PC-9 (cell line): ENCODE results near the gene PFDN6. TPM values are rescaled to one million over a fixed set of nuclear protein-coding genes. Genes with fewer than 3 reads are reported as not detected.

Experiments
- BruUV-seq: library from RNA; stranded (reverse); fragments of 400-500 nt; replicated peaks from 2 replicates; lab custom pipeline; 2021; lab: Mats Ljungman, UMichigan
- CTCF ChIA-PET: fragments of 300-600 bp; sonication (Branson Sonifier 250); formaldehyde crosslinking; loops from one replicate; lab custom pipeline; 2022; ENCODE audit warnings: antibody characterized with exemption; lab: Charles Lee
- POLR2A ChIA-PET: fragments of 300-600 bp; sonication (Branson Sonifier 250); formaldehyde crosslinking; loops from one replicate; lab custom pipeline; 2022; ENCODE audit warnings: antibody characterized with exemption; ENCODE audit not compliant: unreplicated experiment; lab: Charles Lee
- DNase-seq, 2 experiments: peaks; one replicate each; pipeline versions ENCODE4 v3.0.0 to v3.0.0-alpha.2; 2015 to 2022; ENCODE audit warnings: mixed read lengths in 1 of 2
- H2AFZ ChIP-seq: fragments of 200-600 bp; sonication (generic); 2 replicates; pipeline ENCODE4 v1.8.1; 2017; ENCODE audit warnings: antibody characterized with exemption
- H3F3A ChIP-seq: fragments of 200-600 bp; sonication (generic); 2 replicates; pipeline ENCODE4 v1.8.1; 2017; ENCODE audit warnings: antibody characterized with exemption, mild to moderate bottlenecking, low read depth; ENCODE audit not compliant: insufficient read depth
- H3K27ac ChIP-seq: fragments of 200-600 bp; sonication (generic); 2 replicates; pipeline ENCODE4 v1.6.1; 2016; ENCODE audit warnings: mixed run types
- H3K27me3 ChIP-seq: fragments of 200-600 bp; sonication (generic); 2 replicates; pipeline ENCODE4 v1.6.1; 2016; ENCODE audit warnings: low read depth, mixed run types; ENCODE audit not compliant: insufficient read depth
- H3K36me3 ChIP-seq: fragments of 200-600 bp; sonication (generic); 2 replicates; pipeline ENCODE4 v1.6.1; 2016; ENCODE audit warnings: low read depth, mixed run types
- H3K4me1 ChIP-seq: fragments of 200-600 bp; sonication (generic); replicated peaks from 2 replicates; pipeline ENCODE4 v1.6.1; 2016; ENCODE audit warnings: mixed run types; ENCODE audit not compliant: insufficient read depth
- H3K4me2 ChIP-seq: fragments of 200-600 bp; sonication (generic); 2 replicates; pipeline ENCODE4 v1.6.1; 2017; ENCODE audit warnings: mixed run types
- H3K4me3 ChIP-seq: fragments of 200-600 bp; sonication (generic); 2 replicates; pipeline ENCODE4 v1.6.1; 2016; ENCODE audit warnings: mixed run types
- H3K79me2 ChIP-seq: fragments of 200-600 bp; sonication (generic); 2 replicates; pipeline ENCODE4 v1.6.1; 2017; ENCODE audit warnings: low read depth, mixed run types
- H3K9me2 ChIP-seq: fragments of 200-600 bp; sonication (generic); 2 replicates; pipeline ENCODE4 v1.8.1; 2017; ENCODE audit warnings: mild to moderate bottlenecking; ENCODE audit not compliant: insufficient read depth
- H3K9me3 ChIP-seq: fragments of 200-600 bp; sonication (generic); 2 replicates; pipeline ENCODE4 v1.8.1; 2016; ENCODE audit warnings: low read depth; ENCODE audit not compliant: insufficient read depth
- H4K20me1 ChIP-seq: fragments of 200-600 bp; sonication (generic); 2 replicates; pipeline ENCODE4 v1.8.1; 2017; ENCODE audit not compliant: insufficient read depth
- EZH2 ChIP-seq: fragments of 200-600 bp; sonication (generic); IDR thresholded peaks from 2 replicates; pipeline ENCODE4 v1.8.0; 2017; ENCODE audit warnings: antibody characterized with exemption, low read depth
- intact Hi-C: fragments of 100-400 bp; cut with micrococcal nuclease; formaldehyde crosslinking; loops from one replicate; pipeline ENCODE4 v1.10.0; 2022; ENCODE audit not compliant: unreplicated experiment
- total RNA-seq: library from RNA; stranded (reverse); gene quantifications from 2 replicates; pipeline ENCODE4 v1.2.3, GENCODE V29; 2021
- TF ChIP-seq, protein P1 (sequence below): fragments of 200-600 bp; sonication (generic); conservative IDR thresholded peaks from 2 replicates; pipeline ENCODE4 v1.6.1; 2017; ENCODE audit warnings: mixed run types, antibody characterized with exemption, mild to moderate bottlenecking, moderate library complexity

Gene PFDN6
- total RNA-seq, 1 experiment from 2014 or later, result 57.2 TPM

DNA sequence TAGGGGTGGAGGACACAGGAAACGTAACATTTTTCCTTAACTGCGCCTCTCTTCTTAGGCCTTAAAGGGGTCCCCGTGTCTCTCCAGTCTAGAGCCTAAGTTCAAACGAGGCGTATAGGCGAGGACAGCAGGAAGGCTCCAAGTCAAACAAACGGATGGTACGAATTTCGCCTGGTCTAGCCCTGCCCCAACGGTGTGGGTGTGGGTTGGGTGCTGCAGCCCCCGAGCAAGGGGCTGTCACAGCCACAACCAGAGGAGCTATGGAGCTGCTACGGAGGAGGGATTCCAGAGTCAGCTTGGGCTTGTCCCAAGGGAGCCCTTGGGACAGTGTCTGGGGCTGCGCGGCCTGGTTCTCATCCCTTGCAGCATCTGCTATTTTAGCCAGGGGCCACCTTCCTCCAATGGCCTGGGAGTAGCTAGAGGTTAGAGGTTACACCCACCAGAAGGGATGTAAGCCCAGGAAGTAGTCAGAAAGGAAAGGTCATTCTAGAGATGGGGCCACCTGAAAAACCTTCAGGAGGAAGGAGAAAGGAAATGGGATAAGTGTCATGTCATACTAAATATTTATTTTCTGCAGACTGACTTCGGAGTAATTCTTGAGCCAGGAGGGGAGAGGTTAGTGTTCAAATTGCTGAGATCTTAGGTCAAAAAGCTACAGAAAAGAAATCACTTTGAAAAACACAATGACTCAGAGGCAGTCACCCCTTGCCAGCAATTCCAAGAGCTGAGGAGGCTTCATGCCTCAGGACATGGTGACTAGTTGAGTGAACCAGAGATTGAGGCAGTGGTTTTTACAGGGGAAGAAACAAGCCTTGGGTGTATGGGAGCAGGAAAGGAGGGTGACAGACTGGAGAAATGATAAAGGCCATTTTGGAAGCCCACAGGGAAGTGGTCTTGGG lies 39.4 kb upstream of the PFDN6 start:
- peak in 1 of 2 experiments; percentile 85 for DNase-seq
- Histone ChIP-seq H3K36me3 (peaks cover 12% of the 10 kb centered on the region; the same call in 1 of the 2 replicates), H3K9me3 (no peaks in the 10 kb centered on the region), H3K4me1 (peaks cover 28% of the 10 kb centered on the region), H3K27me3 (peaks cover 16% of the 10 kb centered on the region), H3F3A (peaks cover 34% of the 10 kb centered on the region), H3K79me2 (no peaks in the 10 kb centered on the region), H3K9me2 (no peaks in the 10 kb centered on the region), H3K27ac (peak overlapping the region; percentile 66), H4K20me1 (no peaks in the 10 kb centered on the region), H3K4me2 (peak overlapping the region; percentile 94), H3K4me3 (peak overlapping the region; percentile 69), H2AFZ (peak overlapping the region; percentile 81)
- TF ChIP-seq EZH2, result no peak
- TF ChIP-seq, protein P1, sequence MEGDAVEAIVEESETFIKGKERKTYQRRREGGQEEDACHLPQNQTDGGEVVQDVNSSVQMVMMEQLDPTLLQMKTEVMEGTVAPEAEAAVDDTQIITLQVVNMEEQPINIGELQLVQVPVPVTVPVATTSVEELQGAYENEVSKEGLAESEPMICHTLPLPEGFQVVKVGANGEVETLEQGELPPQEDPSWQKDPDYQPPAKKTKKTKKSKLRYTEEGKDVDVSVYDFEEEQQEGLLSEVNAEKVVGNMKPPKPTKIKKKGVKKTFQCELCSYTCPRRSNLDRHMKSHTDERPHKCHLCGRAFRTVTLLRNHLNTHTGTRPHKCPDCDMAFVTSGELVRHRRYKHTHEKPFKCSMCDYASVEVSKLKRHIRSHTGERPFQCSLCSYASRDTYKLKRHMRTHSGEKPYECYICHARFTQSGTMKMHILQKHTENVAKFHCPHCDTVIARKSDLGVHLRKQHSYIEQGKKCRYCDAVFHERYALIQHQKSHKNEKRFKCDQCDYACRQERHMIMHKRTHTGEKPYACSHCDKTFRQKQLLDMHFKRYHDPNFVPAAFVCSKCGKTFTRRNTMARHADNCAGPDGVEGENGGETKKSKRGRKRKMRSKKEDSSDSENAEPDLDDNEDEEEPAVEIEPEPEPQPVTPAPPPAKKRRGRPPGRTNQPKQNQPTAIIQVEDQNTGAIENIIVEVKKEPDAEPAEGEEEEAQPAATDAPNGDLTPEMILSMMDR, result no peak
- intact Hi-C loops, result loop anchor here (1.0 to 5.0 kb wide), 6 partner anchors 49 to 412 kb away; partner anchors contain the start of genes RXRB, SLC39A7 and TAP2
- ChIA-PET POLR2A (interaction anchor here (0.6 to 0.7 kb wide), 3 partner anchors 42 to 278 kb away, joined by 4 to 5 read pairs (median 5); no protein-coding TSS in a partner anchor), CTCF (interaction anchor here (0.6 to 0.9 kb wide), 3 partner anchors 12 to 433 kb away, joined by 3 to 4 read pairs (median 3); partner anchors contain the start of gene HLA-DOB)
- TSS peak; percentile 88 for BruUV-seq

DNA sequence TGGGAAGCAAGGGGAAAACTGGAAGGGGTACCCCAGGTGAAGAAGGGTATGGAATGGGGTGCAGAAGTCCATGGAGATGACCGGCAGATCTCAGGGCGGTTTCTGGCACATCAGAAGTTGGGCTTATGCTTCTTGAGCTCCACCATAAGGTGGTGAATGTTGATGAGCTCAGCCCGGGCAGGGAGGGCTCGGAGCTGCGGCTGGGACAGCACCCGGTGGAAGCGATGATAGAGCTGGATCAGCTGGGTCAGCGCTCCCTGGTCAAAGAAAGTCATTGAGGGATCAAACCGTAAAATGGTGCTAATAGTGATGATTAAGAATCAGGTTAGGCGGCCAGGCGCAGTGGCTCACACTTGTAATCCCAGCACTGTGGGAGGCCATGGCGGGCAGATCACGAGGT lies 38.7 kb upstream of the PFDN6 start:
- POLR2A ChIA-PET, result interaction anchor here (0.7 kb wide), 1 partner anchor 45 kb away, joined by 5 read pairs; no protein-coding TSS in a partner anchor
- Histone ChIP-seq H2AFZ (no peak overlapping the region), H3K79me2 (no peaks in the 10 kb centered on the region), H3K4me1 (peaks cover 28% of the 10 kb centered on the region), H3K27ac (peak overlapping the region; percentile 66), H3K4me2 (peak overlapping the region; percentile 94), H3K27me3 (peaks cover 10% of the 10 kb centered on the region; the same call in 1 of the 2 replicates), H3K36me3 (peaks cover 12% of the 10 kb centered on the region; the same call in 1 of the 2 replicates), H3K9me2 (no peaks in the 10 kb centered on the region), H3K4me3 (no peak overlapping the region; the same call in 1 of the 2 replicates), H3F3A (peaks cover 34% of the 10 kb centered on the region), H4K20me1 (no peaks in the 10 kb centered on the region), H3K9me3 (no peaks in the 10 kb centered on the region)
- no TSS peak for BruUV-seq
- CTCF ChIA-PET, result no interaction called here
- no peak for DNase-seq
- no peak for TF ChIP-seq EZH2
- TF ChIP-seq, protein P1, result no peak
- intact Hi-C loops, result loop anchor here (2.0 kb wide), 1 partner anchor 60 kb away; no protein-coding TSS in a partner anchor

DNA sequence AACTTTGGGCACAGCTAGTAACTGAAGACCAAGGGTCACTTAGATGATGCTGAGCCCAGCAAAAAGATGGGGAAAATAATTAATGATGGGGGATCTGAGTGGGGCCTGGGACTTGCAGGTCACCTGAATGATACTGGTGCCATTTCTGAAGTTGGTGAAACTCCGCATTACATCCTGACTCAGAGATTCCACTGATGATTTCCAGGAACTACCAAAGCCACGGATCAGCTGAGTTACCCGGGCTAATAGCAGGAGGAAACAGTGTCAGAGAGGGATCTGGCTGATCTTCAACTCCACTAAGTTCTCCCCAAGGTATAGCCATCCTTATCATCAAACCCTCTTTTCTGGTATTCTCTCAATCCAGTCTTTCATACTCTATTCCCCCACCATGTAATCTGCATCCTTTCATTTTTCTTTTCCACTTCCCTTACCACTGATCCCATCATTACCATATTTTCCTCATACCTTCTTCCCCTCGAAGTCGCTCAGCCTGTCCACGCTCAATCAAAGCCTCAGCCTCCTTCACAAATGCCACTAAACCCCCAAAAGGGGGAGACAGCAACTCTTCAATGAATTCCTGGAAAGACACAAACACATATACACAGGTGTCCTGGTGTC lies 37.9 kb upstream of the PFDN6 start:
- H3K4me2 ChIP-seq, result 0 out of 2 replicates have a peak overlapping the region, but pooled peaks have one; percentile 94
- no peaks in the 10 kb centered on the region for H3K79me2 ChIP-seq
- H3K4me3 ChIP-seq, result no peak overlapping the region
- peaks cover 12% of the 10 kb centered on the region; the same call in 1 of the 2 replicates for H3K36me3 ChIP-seq
- ChIA-PET POLR2A (no interaction called here), CTCF (no interaction called here)
- H4K20me1 ChIP-seq, result no peaks in the 10 kb centered on the region
- H3K27ac ChIP-seq, result no peak overlapping the region
- TF ChIP-seq, protein P1, result no peak
- TF ChIP-seq EZH2, result no peak
- no peaks in the 10 kb centered on the region for H3K9me2 ChIP-seq
- H3K4me1 ChIP-seq, result peaks cover 28% of the 10 kb centered on the region
- peaks cover 34% of the 10 kb centered on the region for H3F3A ChIP-seq
- no TSS peak for BruUV-seq
- no peaks in the 10 kb centered on the region for H3K9me3 ChIP-seq
- no peak for DNase-seq
- 0 out of 2 replicates have a peak, but pooled peaks cover 2% of the 10 kb centered on the region for H3K27me3 ChIP-seq
- intact Hi-C loops, result loop anchor here (2.0 kb wide), 1 partner anchor 59 kb away; no protein-coding TSS in a partner anchor
- no peak overlapping the region for H2AFZ ChIP-seq
